AG09319 (cell line): ENCODE measurements around the gene SEMA4B.

Experiments used
- DNase-seq: peaks from one replicate; pipeline ENCODE4 v3.0.0-alpha.2; 2010; ENCODE audit warnings: low read depth; ENCODE audit errors: extremely low read depth
- TF ChIP-seq, protein P1 (sequence below): IDR thresholded peaks from 2 replicates; pipeline ENCODE4 v1.5.1; 2011; ENCODE audit warnings: low read depth, mild to moderate bottlenecking, inconsistent platforms, low read length, moderate library complexity

SEMA4B gene

DNA sequence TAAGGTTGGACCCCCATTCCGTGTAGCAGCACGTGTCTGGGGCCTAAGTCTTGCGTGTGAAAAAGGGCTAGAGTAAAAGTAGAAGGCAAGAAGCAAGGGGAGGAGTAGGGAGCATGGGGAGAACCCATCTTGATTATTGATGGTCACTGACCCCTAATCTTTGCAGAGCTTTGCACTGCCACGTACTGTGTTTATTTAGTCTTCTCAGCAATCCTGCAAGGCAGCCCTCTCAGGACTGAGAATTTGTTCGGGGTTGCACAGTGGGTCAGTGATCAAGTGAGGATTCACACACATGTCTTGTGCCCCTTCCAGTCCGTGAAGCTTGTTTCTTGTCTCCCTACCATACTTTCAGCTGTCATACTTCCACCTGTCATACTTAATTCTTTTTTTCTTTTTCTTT lies 7.2 kb downstream of the SEMA4B start:
- TF ChIP-seq, protein P1, sequence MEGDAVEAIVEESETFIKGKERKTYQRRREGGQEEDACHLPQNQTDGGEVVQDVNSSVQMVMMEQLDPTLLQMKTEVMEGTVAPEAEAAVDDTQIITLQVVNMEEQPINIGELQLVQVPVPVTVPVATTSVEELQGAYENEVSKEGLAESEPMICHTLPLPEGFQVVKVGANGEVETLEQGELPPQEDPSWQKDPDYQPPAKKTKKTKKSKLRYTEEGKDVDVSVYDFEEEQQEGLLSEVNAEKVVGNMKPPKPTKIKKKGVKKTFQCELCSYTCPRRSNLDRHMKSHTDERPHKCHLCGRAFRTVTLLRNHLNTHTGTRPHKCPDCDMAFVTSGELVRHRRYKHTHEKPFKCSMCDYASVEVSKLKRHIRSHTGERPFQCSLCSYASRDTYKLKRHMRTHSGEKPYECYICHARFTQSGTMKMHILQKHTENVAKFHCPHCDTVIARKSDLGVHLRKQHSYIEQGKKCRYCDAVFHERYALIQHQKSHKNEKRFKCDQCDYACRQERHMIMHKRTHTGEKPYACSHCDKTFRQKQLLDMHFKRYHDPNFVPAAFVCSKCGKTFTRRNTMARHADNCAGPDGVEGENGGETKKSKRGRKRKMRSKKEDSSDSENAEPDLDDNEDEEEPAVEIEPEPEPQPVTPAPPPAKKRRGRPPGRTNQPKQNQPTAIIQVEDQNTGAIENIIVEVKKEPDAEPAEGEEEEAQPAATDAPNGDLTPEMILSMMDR: no peak
- DNase-seq: no peak

DNA sequence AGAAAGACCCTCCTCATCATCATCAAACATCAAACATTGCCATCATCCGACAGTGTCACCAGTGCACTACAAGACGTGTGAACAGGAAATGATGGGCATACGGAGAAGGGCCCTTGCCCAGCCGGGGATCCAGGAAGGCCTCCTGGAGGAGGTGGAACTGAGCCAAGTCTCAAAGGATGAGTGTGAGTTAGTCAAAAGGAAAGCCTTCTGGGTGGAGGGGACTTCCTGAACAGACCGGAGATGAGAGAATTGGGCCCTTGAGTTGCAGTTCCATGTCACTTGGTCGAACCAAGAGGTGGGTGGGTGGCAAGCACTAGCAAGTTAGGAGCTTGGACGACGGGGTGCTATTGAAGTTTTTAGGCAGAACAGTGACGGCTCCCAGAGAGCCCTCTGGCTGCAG lies 8.5 kb downstream of the SEMA4B start:
- TF ChIP-seq, protein P1: no peak
- DNase-seq: no peak

DNA sequence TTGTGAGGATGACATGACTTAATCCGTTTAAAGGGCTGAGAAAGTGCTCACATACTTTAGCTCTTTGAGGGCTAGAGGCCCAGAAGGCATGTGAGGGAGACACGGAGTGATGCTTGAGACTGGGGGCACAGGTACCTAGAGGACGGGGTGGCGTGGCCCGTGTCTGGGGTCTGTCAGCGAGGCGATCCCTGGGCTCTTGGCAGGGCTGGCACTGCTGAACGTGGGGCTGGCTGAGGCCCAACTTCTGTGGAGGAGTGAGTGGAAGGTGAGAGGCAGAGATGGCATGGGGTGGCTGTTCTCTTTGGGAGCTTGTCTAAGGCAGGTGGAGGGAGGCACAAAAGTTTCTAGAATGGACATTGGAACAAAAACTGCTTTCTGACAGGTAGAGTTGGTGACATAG lies 9.5 kb downstream of the SEMA4B start:
- TF ChIP-seq, protein P1: no peak
- DNase-seq: no peak

DNA sequence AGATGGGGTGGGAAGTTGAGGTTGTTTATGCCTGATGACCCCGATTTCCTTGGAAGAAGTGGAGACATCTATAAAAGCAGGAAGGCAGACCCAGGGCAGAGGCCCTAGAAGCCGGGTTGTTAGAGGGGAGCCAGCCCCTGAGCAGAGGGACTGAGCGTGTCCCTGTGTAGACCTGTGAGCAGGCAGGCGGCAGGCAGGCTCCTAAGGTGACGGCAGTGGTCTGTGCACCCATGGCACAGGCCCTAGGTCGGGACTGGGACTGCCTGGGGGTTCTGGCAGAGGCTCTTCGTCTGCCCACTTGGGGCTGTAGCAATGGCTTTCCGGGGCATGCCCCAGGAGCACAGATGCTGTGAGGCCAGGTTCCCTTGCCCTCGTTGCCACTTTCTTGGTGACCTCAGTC lies 9.9 kb downstream of the SEMA4B start:
- no peak for DNase-seq

DNA sequence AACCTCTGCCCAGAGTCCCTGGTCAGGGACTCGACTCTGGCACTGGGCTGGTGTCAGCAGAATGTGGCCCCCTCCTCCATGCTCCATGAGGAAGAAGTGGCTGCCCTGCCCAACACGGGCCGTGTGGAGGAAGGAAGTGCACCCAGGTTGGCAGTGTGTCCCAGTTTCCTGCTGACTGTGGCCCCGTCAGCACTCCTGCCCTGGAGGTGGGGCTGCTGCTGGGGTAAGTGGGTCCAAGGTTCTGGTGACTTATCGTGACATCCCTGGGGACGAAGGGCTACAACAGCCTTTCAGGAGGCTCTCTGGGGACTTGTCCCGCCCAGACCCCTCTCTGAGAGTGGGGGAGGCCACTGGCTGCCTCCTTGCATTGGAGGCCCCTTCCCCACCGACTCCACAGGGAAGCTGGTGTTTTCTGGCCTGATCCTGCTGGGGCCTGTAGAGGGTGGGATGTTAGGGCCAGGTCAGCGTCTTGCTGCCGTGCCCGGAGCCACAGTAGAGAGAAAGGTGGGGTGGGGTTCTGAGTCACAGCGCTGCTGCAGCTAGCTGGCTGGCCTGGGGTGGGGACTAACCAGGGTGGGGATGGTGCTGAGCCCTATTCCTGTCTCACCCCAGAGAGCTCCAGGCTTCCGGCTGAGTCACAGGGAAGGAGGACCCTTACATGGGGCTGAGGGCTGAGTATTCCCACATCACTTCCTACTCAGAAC lies 10.5 kb downstream of the SEMA4B start:
- TF ChIP-seq, protein P1: no peak
- no peak for DNase-seq

More for the DNA sequence above, 9.9 kb downstream of the SEMA4B start:
- TF ChIP-seq, protein P1: no peak

DNA sequence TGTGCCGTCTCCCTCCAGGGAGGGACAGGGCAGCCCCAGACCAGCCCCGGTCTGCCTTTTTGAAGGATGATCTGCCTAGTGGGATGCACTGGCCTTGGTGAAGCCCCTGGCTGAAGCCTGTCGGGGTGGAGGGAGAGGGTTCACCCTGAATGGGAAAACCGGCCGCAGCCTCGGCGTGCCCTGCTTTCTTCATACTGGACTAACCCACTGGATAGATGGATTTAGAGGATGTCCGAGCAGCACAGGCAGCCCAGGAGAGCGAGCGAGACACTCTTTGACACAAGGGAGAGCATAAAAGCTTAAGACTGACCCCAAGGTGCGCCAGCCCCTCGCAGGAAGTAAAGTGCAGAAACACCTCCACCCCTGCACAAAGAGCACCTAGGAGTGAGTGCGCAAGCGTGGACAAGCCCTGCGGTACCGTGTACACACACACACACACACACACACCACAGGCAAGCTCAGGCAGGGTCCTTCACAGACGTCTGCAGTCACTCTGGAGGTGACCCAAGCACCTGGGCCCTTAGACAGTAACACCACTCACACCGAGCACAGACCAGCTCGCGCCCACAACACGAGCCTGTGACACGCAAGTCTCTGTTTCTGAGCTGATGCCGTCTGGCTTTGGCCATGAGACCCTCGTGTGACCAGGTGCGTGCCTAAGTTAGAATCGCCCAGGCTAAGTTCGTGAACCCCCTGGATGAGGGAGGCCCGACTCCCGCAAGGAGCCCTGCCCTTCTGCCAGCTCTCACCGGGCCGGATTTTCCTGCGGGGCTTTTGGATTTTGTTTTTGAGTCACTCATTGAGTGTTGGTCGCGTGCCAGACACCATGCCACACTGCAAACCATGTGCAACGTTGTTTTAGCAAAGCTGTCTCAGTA lies 11.3 kb downstream of the SEMA4B start:
- TF ChIP-seq, protein P1: no peak
- DNase-seq: no peak
